ENCODE measurements around the gene MARK2. TPM values are rescaled to one million over a fixed set of nuclear protein-coding genes. Genes with fewer than 3 reads are reported as not detected.

The MARK2 gene
- total and polyA plus RNA-seq, 2 of the 8 experiments (the other 6 are each of a cell fraction or from before 2014, with no cell fraction given): 19.3 to 58.5 TPM

DNA sequence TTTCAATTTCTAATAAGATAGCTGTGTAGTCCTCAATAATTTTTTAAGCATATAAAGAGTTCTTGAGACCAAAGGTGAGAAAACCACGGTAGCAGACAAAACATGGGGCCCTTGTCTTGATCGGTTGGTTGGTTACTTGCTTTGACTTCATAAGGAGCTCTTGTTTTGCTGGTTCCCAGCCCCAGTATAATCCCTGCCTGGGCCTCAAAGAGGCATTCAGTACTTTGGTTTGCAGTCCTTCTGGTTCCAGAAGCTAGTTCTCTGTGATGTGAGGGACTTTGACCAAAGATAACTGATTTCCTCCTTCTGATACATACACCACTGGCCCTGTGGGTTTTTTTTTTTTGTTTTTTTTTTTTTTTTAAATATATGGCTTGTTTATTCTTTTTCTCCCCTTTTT lies 17.1 kb downstream of the MARK2 start:
- H3K4me2 ChIP-seq (ENCODE audit: insufficient read depth in 1 of 2, low read depth in 2 of 2, low read length in 2 of 2): no peak overlapping the region
- H3K56ac ChIP-seq (replicated peaks; ENCODE audit: insufficient read length, low read depth, low read length): no peak overlapping the region
- H3K18ac ChIP-seq (ENCODE audit: extremely low read depth, low read length): no peak overlapping the region
- H2BK20ac ChIP-seq (ENCODE audit: low read length): no peak overlapping the region
- H3K79me1 ChIP-seq (ENCODE audit: low read depth, low read length): peaks cover 7% of the 10 kb centered on the region
- no peak overlapping the region for H2BK12ac ChIP-seq (ENCODE audit: low read depth, low read length)
- no peak overlapping the region for H3K4me3 ChIP-seq (ENCODE audit: extremely low read depth in 1 of 4, insufficient read depth in 2 of 4, low read depth in 3 of 4, low read length in 4 of 4)
- no peak overlapping the region for H2BK15ac ChIP-seq (ENCODE audit: low read length)
- no peak overlapping the region for H2AFZ ChIP-seq (ENCODE audit: low read length)
- H3K14ac ChIP-seq (ENCODE audit: insufficient read length): no peak overlapping the region
- H3K23ac ChIP-seq (ENCODE audit: insufficient read length): no peak overlapping the region
- no peak overlapping the region for H3K4ac ChIP-seq (replicated peaks; ENCODE audit: insufficient read length, low read depth, low read length)
- H3K9ac ChIP-seq (replicated peaks in 1 of 4; ENCODE audit: extremely low read depth in 1 of 4, low read depth in 3 of 4, low read length in 3 of 4): no peak overlapping the region
- H3K27me3 ChIP-seq (replicated peaks in 1 of 4; ENCODE audit: control insufficient read depth in 3 of 4, extremely low read depth in 1 of 4, insufficient read depth in 3 of 4, low read length in 3 of 4): no peaks in the 10 kb centered on the region
- no peak overlapping the region for H3K27ac ChIP-seq (ENCODE audit: low read depth, low read length)
- H4K91ac ChIP-seq (replicated peaks; ENCODE audit: insufficient read length, low read length): no peak overlapping the region
- H3K9me3 ChIP-seq (ENCODE audit: insufficient read depth in 2 of 2, low read depth in 1 of 2, low read length in 1 of 2): no peaks in the 10 kb centered on the region
- peaks cover 0 to 5% (median 0%) of the 10 kb centered on the region in 4 experiments; a peak in 2 of 7 replicates for H3K4me1 ChIP-seq (replicated peaks in 1 of 4; ENCODE audit: control insufficient read depth in 3 of 4, insufficient read depth in 4 of 4, low read length in 3 of 4)
- no peak for FAIRE-seq
- no peak overlapping the region for H2BK120ac ChIP-seq (replicated peaks; ENCODE audit: low read depth, low read length)
- H3K23me2 ChIP-seq (ENCODE audit: low read depth, low read length): no peaks in the 10 kb centered on the region
- DNase-seq (ENCODE audit: low read depth in 1 of 2, low spot score in 2 of 2): no peak
- CTCF ChIA-PET (ENCODE audit: partially characterized antibody): interaction anchor here (0.6 to 2.5 kb wide), 11 partner anchors 9 to 350 kb away, joined by 3 to 14 read pairs (median 3); no protein-coding TSS in a partner anchor
- no peaks in the 10 kb centered on the region for H3K36me3 ChIP-seq (ENCODE audit: control insufficient read depth in 2 of 4, insufficient read depth in 4 of 4, low read length in 3 of 4)
- H4K8ac ChIP-seq (ENCODE audit: extremely low read depth, insufficient read depth, low read length): no peak overlapping the region
- 97% methylated on average over 2 of the region's 2 CpGs; no CpG with 5 or more reads in 1 of the 2 experiments for WGBS, 2 experiments (ENCODE audit: extremely low coverage in 1 of 2, insufficient coverage in 1 of 2, insufficient read length in 1 of 2, insufficient replicate concordance in 2 of 2, low coverage in 1 of 2, low lambda C conversion rate in 2 of 2, missing lambda C conversion rate in 1 of 2)
- POLR2A ChIA-PET (ENCODE audit: partially characterized antibody): interaction anchor here (0.8 to 4.7 kb wide), 5 partner anchors 9 to 135 kb away, joined by 3 to 22 read pairs (median 4); no protein-coding TSS in a partner anchor
- H4K20me1 ChIP-seq (replicated peaks in 1 of 2; ENCODE audit: control insufficient read depth in 1 of 2, insufficient read depth in 2 of 2, low read length in 2 of 2): peaks cover 0 to 3% of the 10 kb centered on the region in 2 experiments
- no peak overlapping the region for H2AK5ac ChIP-seq (ENCODE audit: low read depth, low read length)
- no peak overlapping the region for H2BK5ac ChIP-seq (ENCODE audit: low read depth, low read length)
- peaks cover 3 to 69% of the 10 kb centered on the region in 2 experiments for H3K79me2 ChIP-seq (ENCODE audit: control insufficient read depth in 1 of 2, insufficient read depth in 2 of 2, low read length in 2 of 2)
- no peak overlapping the region for H4K5ac ChIP-seq (ENCODE audit: insufficient read length, low read depth, low read length)
- TF ChIP-seq POLR2A (IDR thresholded peaks at IDR 0.05; ENCODE audit: control extremely low read depth in 1 of 2, low read depth in 2 of 2, low read length in 2 of 2): no peak
- no peak for TF ChIP-seq CTBP2 (IDR thresholded peaks at IDR 0.05; ENCODE audit: borderline replicate concordance, insufficient read depth, insufficient read length, low read length)
- no peak for TF ChIP-seq TAF7 (optimal IDR thresholded peaks at IDR 0.05; ENCODE audit: borderline replicate concordance, low read depth, low read length)
- TF ChIP-seq RFX5 (IDR thresholded peaks at IDR 0.05; ENCODE audit: borderline replicate concordance, low read depth, low read length): no peak
- no peak for TF ChIP-seq RAD21 (IDR thresholded peaks at IDR 0.05 in 1 of 2, conservative IDR thresholded peaks at IDR 0.05 in 1 of 2; ENCODE audit: low read depth in 2 of 2, low read length in 2 of 2)
- TF ChIP-seq CHD1 (IDR thresholded peaks at IDR 0.05; ENCODE audit: low read depth, low read length): no peak
- no peak for TF ChIP-seq POLR2AphosphoS5 (IDR thresholded peaks at IDR 0.05; ENCODE audit: low read depth, low read length)
- TF ChIP-seq POU5F1 (IDR thresholded peaks at IDR 0.05; ENCODE audit: low read depth, low read length): no peak
- TF ChIP-seq SUZ12 (IDR thresholded peaks at IDR 0.05; ENCODE audit: low read length): no peak
- TF ChIP-seq BACH1 (IDR thresholded peaks at IDR 0.05; ENCODE audit: low read length): no peak
- TF ChIP-seq GABPA (IDR thresholded peaks at IDR 0.05; ENCODE audit: borderline replicate concordance, insufficient read depth, low read length): no peak
- no peak for TF ChIP-seq EZH2 (IDR thresholded peaks at IDR 0.05; ENCODE audit: low read depth, low read length, severe bottlenecking)
- TF ChIP-seq EGR1 (IDR thresholded peaks at IDR 0.05; ENCODE audit: borderline replicate concordance, low read depth, low read length): no peak
- no peak for TF ChIP-seq ASH2L (IDR thresholded peaks at IDR 0.05; ENCODE audit: low read length)
